ENCODE measurements around the gene KRTAP4-3.

GRCh38 chr17:41125064-41125463, 43.0 kb downstream of the KRTAP4-3 start:
- no peak for TF ChIP-seq CTCF (IDR thresholded peaks at IDR 0.05)
- no peak for TF ChIP-seq POLR2A (IDR thresholded peaks at IDR 0.05)
